EL (cell line): ENCODE measurements around the gene GRID2.

Source experiments
- DNase-seq: peaks from one replicate; pipeline ENCODE4 v3.0.0-alpha.2; 2016

The GRID2 gene

DNA sequence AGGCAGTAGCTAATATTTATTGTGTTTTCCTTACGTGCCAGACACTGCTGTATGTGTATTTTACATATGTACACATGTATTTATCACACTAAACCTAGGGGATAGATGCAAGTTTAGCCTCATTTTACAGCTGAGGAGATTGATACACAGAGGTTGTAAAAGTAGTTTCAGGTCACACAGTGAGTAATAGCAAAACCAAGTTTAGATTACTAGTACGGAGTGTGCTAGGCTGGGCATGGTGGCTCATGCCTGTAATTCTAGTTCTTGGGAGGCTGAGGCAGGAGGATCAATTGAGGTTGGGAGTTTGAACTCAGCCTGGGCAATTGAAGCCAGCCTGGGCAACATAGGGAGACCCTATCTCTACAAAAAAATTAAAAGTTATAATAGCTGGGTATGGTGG is 823.7 kb downstream of the GRID2 start:
- no peak for DNase-seq

DNA sequence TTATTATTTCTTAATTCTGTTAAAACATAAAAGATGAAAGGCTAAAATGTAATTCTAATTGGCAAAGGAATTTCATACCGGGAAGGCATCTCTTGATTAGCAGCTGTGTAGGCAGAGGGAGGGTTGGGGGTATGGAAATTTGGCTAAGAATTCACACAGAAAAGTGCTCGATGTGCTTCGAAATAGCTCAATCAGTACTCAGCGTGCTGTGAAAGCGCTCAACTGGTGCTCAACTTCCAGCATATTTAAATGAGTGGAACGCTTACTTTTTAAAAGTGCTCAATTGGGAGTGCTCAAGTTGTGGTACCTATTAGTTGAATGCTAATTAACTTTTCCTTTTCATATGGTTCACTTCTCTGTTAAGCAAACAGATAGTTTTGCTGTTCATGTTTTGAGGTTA is 828.9 kb downstream of the GRID2 start:
- no peak for DNase-seq

DNA sequence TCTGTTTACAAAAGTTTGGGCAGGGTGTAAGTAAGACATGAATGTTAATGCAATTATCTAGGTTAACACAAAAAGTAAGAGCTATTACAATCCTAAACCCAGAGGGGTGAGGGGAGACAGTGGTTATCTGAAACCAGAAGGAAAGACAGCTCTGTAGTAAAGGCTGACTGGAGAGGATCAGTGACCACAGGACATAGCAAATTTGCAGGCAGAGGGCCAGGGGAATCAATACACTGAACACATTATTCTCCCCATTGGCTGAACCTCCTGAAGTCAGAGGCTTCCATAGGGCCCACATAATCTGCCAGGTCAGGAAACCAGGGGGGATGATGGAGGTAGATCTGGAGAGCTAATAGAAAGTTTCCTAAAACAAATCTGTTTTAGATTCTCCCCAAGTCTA is 835.4 kb downstream of the GRID2 start:
- no peak for DNase-seq

DNA sequence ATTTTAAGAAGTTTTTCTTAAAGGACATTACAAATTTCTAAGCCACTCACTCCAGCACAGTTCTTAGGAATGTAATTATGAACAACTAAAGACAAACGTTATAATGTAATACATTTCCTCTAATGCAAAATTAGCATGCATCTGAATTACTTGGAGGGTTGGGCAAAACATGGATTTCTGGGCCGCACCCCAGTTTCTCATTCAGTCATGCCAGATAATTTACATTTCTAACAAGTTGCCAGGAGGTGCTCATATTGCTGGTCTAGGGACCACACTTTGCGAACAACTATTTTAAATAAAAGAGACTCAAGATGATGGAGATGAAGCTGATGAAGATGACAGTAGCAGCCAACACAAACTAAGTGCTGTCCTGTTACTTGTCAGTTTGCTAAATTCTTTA is 840.1 kb downstream of the GRID2 start:
- DNase-seq = no peak

DNA sequence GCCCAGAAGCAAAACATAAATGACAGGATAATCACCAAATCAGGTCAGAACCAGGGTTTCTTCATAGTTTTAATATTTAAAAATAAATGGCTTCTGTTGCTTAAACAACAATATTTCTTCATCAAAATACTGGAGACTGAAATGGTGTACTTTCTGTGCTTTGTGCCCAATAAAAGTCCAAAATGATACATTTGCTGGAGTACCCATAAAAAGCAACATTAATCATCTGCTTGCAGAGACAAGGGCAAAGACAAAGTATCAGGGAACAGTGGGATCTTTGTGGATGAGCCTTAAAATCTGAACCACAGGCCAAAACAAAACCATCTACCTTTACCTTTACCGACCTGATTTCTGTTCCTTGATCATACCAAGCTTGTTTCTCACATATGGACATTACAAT is 840.9 kb downstream of the GRID2 start:
- DNase-seq = no peak

DNA sequence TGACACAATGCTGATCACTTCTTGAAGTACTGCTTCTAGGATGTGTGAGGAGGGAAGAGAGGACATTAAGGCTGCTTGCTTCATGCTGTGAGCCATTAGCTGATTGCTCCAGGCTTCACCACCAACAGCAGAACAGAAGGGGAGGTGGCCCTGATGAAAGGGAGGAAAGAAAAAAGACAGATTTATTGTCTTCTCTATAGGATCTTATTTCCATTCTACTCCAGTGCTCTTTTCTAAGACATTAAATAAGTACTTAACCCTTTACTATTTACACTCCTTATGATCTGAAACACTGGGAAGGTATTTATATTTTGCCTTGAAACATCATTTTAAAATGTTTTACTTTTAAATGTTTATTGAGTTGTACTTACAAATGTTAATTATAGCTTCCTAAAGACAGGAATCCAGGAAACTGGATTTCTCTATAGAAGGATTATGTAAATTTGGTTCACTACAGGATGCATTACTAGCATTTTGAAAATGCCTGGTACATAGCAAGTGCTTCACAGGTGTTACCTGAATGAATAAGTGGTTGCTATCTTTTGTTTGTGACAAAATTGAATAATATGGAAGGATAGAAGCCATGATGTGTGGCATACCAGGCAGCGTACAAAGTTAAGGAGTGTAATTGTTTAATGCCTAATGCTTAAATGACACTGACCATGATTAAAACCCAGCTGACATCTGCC is 843.9 kb downstream of the GRID2 start:
- no peak for DNase-seq

DNA sequence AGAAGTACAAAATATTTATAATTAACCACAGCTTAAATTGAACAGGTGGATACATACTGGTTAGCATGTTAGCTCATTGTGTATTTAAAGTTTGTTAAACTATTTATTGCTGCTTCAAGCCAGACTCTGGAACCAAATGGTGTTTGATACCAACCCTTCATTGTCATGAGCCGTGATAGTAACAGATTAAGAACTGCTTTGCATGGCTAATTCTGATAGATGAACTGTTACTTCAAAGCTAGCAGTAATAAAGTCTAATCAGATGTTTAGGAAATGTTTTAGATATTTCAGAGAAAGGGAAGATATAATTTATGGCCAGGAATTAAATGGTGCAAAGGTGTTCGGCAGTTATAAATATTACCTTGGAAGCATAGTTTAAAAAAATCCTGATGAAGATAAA is 848.7 kb downstream of the GRID2 start:
- DNase-seq = no peak

DNA sequence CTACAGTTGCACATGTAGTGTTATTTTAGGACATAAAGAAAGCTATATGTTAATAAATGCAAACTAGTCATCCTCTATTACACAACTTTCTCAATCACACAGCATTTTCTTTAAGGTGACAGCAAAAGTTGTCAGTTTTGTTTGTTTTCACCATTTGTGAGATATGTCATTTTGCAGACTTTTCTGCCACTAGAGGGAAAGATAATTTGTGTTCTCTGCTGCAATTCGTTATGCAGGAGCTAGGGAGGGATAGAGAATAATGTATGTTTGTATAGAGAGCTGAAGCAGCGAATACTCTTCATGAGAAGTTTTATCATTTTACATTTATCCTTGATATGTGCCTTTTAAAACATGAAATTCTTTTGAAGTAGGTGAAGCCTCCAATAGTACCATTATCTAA is 854.2 kb downstream of the GRID2 start:
- no peak for DNase-seq

DNA sequence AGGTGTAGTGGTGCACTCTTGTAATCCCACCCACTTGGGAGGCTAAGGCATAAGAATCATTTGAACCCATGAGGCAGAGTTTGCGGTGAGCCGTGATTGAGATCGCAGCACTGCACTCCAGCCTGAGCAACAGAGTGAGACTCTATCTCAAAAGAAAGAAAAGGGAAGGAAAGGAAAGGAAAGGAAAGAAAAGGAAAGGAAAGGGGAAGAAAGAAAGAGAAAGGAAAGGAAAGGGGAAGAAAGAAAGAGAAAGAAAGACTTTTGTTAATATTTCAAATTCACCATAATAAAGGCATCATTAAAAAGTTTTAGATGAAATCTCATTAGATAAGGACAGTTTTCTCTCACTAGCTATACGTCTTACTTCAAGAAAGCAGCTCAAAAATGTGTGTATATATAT is 864.3 kb downstream of the GRID2 start:
- DNase-seq = no peak

DNA sequence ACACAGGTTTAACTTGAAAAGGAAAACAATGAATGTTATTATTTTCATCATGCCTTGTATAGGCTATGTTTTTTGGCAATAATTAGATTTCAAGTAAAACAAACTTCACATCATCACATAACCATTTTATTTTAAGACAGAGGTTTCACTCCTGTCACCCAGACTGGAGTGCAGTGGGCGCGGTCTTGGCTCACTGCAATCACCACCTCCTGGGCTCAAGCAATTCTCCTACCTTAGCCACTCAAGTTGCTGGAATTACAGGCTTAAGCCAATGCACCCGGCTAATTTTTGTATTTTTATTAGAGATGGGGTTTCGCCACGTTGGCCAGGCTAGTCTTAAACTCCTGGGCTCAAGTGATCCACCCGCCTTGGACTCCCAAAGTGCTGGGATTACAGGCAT is 866.2 kb downstream of the GRID2 start:
- DNase-seq = no peak

DNA sequence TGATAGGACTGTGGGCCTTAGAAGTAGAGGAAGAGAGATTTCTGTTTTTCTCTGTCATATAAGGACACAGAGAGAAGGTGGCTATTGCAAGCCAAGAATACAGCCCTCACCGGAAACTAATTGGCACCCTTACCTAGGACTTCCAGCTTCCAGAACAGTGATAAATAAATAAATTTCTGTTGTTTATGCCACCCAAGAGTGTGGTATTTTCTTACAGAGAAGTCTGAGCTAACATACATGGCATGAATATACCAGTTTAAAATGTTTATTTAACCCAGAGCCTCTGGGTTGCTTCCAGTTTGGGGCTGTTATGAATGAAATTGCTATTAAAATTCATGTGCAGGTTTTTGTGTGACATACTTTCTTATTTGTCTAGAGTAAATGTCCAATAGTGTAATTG is 870.8 kb downstream of the GRID2 start:
- DNase-seq = no peak

DNA sequence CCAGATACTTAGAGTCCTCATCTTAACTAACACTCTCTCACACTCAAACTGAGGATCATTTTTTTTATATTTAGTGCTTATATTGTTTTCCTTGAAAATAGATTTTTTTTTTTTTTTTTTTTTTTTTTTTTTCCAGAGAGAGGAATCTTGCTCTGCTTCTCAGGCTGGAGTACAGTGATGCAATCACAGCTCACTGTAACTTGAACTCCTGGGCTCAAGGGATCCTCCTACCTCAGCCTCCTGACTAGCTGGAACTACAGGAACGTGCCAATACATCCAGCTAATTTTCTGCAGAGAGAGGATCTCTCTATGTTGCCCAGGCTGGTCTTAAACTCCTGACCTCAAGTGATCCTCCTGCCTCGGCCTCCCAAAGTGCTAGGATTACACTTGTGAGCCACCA is 874.5 kb downstream of the GRID2 start:
- DNase-seq = no peak

DNA sequence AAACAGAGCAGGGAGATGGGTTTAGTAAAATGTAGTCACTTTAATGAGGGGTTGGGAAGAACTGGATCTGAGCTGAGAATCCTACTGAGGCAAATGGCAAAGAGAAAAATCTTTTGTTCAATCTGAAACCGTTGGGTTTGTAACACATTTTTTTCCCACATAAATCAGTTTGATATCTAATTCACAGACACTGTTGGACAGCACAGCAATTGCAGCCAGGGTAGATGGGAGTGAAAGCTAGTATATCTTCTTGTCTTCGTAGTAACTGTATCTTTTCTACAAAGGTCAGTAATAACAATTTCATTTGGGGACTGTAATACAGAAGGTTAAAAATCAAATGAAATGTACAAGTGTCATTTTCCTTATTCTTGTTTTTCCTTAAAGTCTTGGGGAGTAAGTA is 875.3 kb downstream of the GRID2 start:
- no peak for DNase-seq

DNA sequence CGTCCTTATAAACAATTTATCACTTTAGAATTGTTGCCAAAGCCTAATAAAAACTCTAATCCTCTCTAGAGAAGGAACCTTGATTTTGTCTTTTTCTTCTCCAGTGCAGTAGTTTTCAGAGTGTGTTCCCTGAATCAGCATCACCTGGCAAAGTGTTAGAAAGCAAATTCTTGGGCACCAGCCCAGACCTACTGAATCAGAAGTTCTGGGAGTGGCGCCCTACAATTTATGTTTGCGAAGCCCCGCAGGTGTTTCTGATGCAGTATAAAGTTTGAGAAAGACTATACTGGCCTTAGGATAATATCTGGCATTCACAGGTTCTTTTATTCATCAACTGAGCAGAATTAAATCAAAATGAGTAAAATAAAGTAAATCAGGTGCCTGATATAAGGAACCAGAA is 879.0 kb downstream of the GRID2 start:
- no peak for DNase-seq

DNA sequence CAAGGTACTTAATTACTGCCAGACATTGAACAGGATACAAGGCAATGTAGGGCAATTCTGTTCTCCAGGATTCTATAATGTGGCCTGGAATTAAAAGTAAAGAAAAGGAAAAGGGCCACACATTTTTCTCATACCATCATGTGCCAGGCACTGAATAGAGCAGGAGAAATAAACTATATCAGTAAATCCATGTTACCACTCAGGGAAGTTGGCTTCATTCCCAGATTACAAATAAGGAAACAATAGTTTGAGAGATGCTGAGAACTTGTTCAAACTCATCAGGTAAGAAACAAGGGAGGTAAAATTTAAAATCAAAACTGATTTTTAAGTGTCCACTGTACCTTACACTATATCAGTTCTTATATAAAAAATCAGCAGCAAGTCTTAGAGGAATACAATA is 879.8 kb downstream of the GRID2 start:
- DNase-seq = no peak

DNA sequence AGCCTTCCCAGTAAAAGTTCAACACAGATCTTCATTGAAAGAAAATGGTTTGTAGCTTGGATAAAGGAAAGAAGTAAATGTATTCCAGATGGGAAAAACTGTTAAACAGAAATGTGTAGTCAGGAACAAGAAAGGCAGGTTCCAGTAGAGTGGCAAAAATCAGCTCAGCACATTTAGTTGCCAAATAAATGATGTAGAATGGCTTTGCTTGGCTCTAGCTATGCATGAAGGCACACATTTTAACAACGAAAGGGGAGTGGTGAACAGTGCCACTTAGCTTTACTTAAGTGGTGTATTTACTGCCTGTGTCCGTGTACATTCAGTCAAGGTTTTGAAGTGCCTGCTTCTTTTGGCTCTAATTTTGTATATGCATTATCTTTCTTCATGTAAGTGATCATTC is 880.3 kb downstream of the GRID2 start:
- no peak for DNase-seq

DNA sequence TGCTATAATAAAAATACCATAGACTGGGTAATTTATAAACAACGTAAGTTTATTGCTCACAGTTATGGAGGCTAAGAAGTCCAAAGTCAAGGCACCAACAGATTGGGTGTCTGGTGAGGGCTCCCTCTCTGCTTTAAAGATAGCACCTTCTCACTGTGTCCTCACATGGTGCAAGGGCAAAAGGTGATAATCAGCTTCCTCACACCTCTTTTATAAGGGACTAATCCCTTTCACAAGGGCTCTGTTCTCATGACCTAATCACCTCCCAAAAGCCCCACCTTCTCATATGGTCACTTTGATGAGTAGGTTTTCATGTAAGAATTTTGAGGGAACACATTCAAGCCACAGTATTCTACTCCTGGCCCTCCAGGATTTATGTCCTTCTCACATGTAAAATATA is 883.1 kb downstream of the GRID2 start:
- DNase-seq = no peak

DNA sequence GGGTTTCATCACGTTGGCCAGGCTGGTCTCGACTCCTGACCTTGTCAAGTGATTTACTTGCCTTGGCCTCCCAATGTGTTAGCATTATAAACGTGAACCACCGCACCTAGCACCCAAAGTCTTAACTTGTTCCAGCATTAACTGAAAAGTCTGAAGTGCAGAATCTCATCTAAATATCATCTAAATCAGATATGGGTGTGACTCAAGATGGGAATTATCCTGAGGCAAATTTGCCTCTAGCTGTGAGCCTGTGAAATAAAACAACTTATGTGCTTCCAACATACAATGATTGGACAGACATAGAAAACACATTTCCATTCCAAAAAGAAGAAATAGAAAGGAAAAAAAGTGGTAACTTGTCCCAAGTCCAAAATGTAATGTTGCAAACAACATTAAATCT is 883.7 kb downstream of the GRID2 start:
- no peak for DNase-seq

DNA sequence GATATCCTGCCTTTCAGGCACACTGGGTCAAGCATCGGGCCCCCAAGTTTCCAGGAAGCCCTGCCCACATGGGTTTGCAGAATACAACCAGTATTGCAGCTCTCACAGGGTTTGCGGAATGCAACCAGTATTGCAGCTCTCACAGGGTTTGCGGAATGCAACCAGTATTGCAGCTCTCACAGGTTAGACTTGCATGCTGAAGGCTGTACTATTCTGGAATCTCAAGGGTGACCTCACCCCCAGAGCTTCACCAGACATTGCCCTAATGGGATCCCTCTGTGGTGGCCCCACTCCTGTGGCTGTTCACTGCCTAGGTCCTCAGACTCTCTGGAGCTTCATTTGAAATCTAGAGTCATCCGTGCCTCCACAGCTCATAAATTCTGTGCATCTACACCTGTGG is 884.1 kb downstream of the GRID2 start:
- no peak for DNase-seq

DNA sequence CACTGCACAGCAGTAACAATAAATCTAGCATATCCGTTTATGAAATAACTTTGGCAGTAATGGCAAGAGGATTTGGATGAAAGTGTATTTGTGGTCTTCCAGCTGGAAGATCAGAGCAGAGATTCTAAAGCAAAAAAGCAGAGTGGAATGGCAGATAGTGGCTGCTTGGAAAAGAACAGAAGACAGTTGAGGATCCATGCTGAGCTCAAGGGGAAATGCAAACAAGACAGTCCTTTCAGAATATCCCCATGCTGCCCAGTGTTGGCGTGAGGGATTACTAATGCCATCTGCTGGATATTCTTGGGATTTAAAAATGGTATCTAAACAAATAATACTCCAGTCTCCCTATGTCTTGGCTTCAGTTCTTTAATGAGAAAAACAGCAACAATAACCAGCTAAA is 895.7 kb downstream of the GRID2 start:
- peak; percentile 2 for DNase-seq

DNA sequence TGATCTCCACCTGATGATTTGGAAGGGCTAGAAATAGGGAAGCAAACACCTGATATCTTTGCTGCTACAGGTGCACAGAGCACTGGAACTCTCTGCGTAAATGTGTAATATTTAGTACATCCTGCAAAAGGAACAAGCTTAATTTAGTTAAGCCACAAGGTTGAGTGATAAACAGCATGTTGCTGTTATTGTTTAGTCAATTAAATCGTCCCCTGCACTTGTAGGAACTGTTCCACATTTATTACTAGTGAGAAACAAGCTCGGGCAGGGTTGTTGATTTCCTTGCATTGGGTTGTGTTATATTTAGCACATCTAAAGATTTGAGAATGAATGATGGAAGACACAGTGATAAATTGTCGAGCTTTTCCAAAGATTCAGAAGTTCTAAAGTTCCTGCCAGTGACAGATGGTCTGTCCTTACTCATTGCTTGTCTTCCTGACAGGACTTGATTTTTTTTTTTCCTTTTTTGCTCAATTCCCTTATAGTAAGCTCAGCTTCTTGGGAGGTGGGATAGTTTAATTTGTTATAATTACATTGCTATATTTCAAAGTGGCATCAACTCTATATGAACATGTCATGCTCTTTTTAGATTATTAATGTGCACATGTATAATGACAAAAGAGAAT is 897.8 kb downstream of the GRID2 start:
- DNase-seq = no peak

DNA sequence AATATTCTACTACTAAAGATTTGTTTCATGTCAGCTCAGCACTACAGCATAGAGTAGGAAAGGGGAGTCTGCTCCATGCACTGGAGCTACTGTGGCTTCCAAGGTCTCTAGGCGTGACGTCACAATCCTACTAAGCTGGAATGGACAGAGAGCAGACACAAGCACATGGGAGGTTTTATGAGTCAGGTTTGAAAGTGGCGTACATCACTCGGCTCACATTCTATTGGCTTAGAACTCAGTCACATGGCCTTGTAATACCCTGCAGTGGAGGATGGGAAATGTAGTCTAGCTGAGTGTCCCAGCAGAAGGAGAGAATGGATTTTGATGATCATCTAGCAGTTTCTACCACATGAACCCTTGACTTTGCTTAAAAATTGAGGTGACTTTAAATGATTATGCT is 899.9 kb downstream of the GRID2 start:
- no peak for DNase-seq

DNA sequence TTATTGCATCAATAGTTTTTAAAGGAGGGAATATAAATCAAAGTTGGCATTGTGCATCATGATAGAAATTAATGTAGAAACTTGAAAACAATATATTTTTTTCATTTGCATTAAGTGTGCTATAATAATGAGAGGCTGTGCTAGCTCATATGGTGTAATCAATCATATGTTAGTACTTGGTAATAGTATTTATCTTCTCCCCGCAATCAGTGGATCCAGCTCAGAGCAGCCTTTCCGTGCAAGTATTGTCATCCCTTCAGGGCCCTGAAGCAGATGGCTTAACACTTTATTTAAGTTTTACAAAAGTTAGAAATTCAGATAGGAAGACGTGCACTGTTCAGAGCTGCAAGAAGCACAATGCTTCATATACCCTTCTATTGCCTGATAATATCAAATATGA is 908.5 kb downstream of the GRID2 start:
- no peak for DNase-seq

DNA sequence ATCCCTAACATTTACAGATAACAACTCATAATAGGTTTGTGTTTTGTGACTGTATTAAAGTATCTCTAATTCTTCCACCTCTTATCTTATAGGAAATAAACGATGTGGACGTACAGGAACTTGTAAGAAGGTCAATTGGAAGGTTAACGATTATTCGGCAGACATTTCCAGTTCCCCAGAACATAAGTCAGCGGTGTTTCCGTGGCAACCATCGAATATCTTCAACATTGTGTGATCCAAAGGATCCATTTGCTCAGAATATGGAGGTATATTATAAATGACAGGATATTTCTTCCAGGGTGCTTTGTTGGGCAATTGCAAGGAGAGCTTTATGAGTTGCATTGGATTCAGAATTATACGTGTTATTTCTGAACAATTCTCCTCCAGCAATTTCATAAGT is 912.9 kb downstream of the GRID2 start:
- DNase-seq = no peak

DNA sequence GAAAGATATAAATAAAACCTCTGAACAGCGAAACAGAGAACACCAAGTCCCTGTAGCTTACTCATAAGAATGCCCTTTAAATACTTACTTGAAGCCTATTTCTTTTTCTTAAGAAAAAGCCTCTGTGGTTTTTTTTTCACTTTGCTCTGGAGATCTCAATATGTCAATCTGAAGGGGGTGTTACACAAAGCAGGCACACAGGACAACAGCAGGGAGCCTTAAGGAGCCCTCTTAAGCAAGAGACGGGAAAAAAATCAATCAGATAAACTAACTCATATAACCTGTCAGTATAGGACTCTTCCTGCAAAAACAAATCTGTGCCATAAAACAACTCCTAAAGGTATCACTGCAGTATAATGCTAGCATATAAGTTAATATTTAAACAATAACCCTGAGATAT is 913.7 kb downstream of the GRID2 start:
- DNase-seq = no peak
